Neural cell (in vitro differentiated cells): ENCODE results near the gene SVBP.

Source experiments
- CTCF ChIP-seq: fragments of 450-650 bp; IDR thresholded peaks from 2 replicates; pipeline ENCODE4 v1.5.1; 2014; ENCODE audit warnings: antibody characterized with exemption, mild to moderate bottlenecking, moderate library complexity; ENCODE audit not compliant: poor library complexity, severe bottlenecking
- EP300 ChIP-seq: fragments of 450-650 bp; conservative IDR thresholded peaks from 2 replicates; pipeline ENCODE4 v1.6.1; 2014; ENCODE audit warnings: antibody characterized with exemption, mild to moderate bottlenecking, moderate library complexity; ENCODE audit not compliant: poor library complexity, severe bottlenecking
- EZH2 ChIP-seq: fragments of 200-600, 300-800 bp; shearing (Covaris generic), sonication (generic); IDR thresholded peaks from 2 replicates; pipeline ENCODE4 v1.6.1; 2014; ENCODE audit warnings: antibody characterized with exemption, low read length, borderline replicate concordance, mild to moderate bottlenecking; ENCODE audit not compliant: insufficient read depth, poor library complexity, severe bottlenecking
- TAF1 ChIP-seq: IDR thresholded peaks from 2 replicates; pipeline ENCODE4 v1.6.1; 2012; ENCODE audit warnings: low read depth
- TF ChIP-seq, protein P1 (sequence below): IDR thresholded peaks from 2 replicates; pipeline ENCODE4 v1.6.1; 2012; ENCODE audit warnings: borderline replicate concordance

DNA sequence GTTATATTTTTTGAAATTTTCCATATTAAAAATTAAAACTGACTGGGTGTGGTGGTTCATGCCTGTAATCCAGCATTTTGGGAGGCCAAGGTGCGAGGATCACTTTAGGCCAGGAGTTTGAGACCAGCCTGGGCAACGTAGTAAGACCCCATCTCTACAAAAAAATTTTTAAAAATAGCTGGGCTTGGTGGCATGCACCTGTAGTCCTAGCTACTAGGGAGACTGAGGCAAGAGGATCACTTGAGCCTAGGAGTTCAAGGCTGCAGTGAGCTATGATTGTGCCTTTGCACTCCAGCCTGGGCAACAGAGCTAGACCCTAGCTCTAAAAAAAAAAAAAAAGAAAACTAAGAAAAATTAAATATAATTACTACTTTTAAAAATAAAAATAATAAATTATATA, 4.5 kb upstream of the SVBP start:
- TF ChIP-seq CTCF, result no peak
- TF ChIP-seq EZH2, result no peak
- TF ChIP-seq TAF1, result no peak
- TF ChIP-seq EP300, result no peak
- TF ChIP-seq, protein P1, sequence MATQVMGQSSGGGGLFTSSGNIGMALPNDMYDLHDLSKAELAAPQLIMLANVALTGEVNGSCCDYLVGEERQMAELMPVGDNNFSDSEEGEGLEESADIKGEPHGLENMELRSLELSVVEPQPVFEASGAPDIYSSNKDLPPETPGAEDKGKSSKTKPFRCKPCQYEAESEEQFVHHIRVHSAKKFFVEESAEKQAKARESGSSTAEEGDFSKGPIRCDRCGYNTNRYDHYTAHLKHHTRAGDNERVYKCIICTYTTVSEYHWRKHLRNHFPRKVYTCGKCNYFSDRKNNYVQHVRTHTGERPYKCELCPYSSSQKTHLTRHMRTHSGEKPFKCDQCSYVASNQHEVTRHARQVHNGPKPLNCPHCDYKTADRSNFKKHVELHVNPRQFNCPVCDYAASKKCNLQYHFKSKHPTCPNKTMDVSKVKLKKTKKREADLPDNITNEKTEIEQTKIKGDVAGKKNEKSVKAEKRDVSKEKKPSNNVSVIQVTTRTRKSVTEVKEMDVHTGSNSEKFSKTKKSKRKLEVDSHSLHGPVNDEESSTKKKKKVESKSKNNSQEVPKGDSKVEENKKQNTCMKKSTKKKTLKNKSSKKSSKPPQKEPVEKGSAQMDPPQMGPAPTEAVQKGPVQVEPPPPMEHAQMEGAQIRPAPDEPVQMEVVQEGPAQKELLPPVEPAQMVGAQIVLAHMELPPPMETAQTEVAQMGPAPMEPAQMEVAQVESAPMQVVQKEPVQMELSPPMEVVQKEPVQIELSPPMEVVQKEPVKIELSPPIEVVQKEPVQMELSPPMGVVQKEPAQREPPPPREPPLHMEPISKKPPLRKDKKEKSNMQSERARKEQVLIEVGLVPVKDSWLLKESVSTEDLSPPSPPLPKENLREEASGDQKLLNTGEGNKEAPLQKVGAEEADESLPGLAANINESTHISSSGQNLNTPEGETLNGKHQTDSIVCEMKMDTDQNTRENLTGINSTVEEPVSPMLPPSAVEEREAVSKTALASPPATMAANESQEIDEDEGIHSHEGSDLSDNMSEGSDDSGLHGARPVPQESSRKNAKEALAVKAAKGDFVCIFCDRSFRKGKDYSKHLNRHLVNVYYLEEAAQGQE, result no peak
